GM23248 (cell line): ENCODE data around the gene ACSS2.

Experiments used
- EZH2 ChIP-seq: fragments of 200-600 bp; sonication (generic); IDR thresholded peaks from 2 replicates; pipeline ENCODE4 v1.6.1; 2018; ENCODE audit warnings: antibody characterized with exemption, mild to moderate bottlenecking; ENCODE audit not compliant: insufficient read depth, poor library complexity, severe bottlenecking
- EZH2phosphoT487 ChIP-seq: fragments of 200-600 bp; sonication (generic); IDR thresholded peaks from 2 replicates; pipeline ENCODE4 v1.6.1; 2018; ENCODE audit warnings: antibody characterized with exemption, moderate library complexity, mild to moderate bottlenecking, low read depth; ENCODE audit not compliant: insufficient read depth

- TF ChIP-seq EZH2 (no peak), EZH2phosphoT487 (no peak)
Measured at GRCh38 chr20:34859826-34860545, 16.4 kb upstream of the ACSS2 start.
